Measurements from ENCODE around the gene TRMT10A. TPM values are rescaled to one million over a fixed set of nuclear protein-coding genes. Genes with fewer than 3 reads are reported as not detected.

Gene TRMT10A
- total RNA-seq, 6 donors from 2014 or later: 1.00 to 22.8 (median 5.2) TPM

- Histone ChIP-seq H3K4me3 (no peak overlapping the region), H3K27ac (no peak overlapping the region), H3K9me3 (no peaks in the 10 kb centered on the region), H3K4me1 (no peaks in the 10 kb centered on the region), H3K27me3 (no peaks in the 10 kb centered on the region), H3K36me3 (no peaks in the 10 kb centered on the region)
- 52 to 61% methylated on average over 3 of the region's 3 CpGs for WGBS, 2 donors
- ATAC-seq (ENCODE audit: low FRiP score in 2 of 2) (no peak), DNase-seq (no peak)
- TF ChIP-seq POLR2A (IDR thresholded peaks at IDR 0.05): no peak
- TF ChIP-seq CTCF (IDR thresholded peaks at IDR 0.05): no peak
- TF ChIP-seq EP300 (IDR thresholded peaks at IDR 0.05): no peak
- no peak for TF ChIP-seq POLR2AphosphoS5 (IDR thresholded peaks at IDR 0.05)
Measured at GRCh38 chr4:99529956-99530355, 33.9 kb downstream of the TRMT10A start.

DNA sequence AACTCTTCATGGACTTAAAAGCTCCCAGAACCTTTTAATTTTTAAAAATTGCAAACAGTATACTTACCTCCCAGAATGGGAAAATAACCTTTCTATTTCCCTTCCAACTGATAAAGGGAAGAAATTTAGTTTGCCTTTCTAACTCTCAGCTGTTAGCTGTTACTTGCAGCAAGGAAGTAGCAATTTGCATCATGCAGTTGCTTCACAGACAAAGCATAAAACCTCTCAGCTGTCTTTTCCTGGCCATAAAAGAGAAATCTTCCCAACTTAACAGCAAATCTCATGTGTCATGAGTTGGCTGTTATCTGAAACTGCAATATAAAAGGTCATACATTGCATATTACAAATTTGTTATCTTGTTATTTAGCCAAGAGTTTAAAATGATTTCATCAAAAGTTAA, 34.6 kb downstream of the TRMT10A start:
- ATAC-seq (ENCODE audit: low FRiP score in 2 of 2) (no peak), DNase-seq (no peak)
- no peaks in the 10 kb centered on the region for H3K9me3 ChIP-seq
- H3K27ac ChIP-seq: no peak overlapping the region
- H3K4me3 ChIP-seq: no peak overlapping the region
- TF ChIP-seq EP300 (IDR thresholded peaks at IDR 0.05) (no peak), POLR2A (IDR thresholded peaks at IDR 0.05) (no peak), POLR2AphosphoS5 (IDR thresholded peaks at IDR 0.05) (no peak), CTCF (IDR thresholded peaks at IDR 0.05) (no peak)
- H3K27me3 ChIP-seq: no peaks in the 10 kb centered on the region
- H3K36me3 ChIP-seq: no peaks in the 10 kb centered on the region
- no peaks in the 10 kb centered on the region for H3K4me1 ChIP-seq

GRCh38 chr4:99518601-99519295, 45.1 kb downstream of the TRMT10A start:
- TF ChIP-seq EP300 (IDR thresholded peaks at IDR 0.05) (no peak), POLR2AphosphoS5 (IDR thresholded peaks at IDR 0.05) (no peak), CTCF (IDR thresholded peaks at IDR 0.05) (no peak), POLR2A (IDR thresholded peaks at IDR 0.05) (no peak)
- DNase-seq (no peak), ATAC-seq (ENCODE audit: low FRiP score in 2 of 2) (peak in 1 of 2 donors; percentile 32)
- no peaks in the 10 kb centered on the region for H3K27me3 ChIP-seq
- H3K27ac ChIP-seq: no peak overlapping the region
- H3K9me3 ChIP-seq: no peaks in the 10 kb centered on the region
- H3K4me1 ChIP-seq: no peaks in the 10 kb centered on the region
- no peaks in the 10 kb centered on the region for H3K36me3 ChIP-seq
- 46 to 51% methylated on average over 6 of the region's 6 CpGs for WGBS, 2 donors
- H3K4me3 ChIP-seq: no peak overlapping the region

GRCh38 chr4:99510721-99511120, 53.1 kb downstream of the TRMT10A start, which contains the start of gene C4orf17:
Gene C4orf17, plus strand, starts transcription at chr4:99511021. Its CDS starts 2,061 bp downstream, at chr4:99513082.
- Histone ChIP-seq H3K36me3 (no peaks in the 10 kb centered on the region), H3K9me3 (no peaks in the 10 kb centered on the region), H3K27ac (no peak within 1 kb of the TSS), H3K4me3 (no peak within 1 kb of the TSS), H3K4me1 (no peaks in the 10 kb centered on the region), H3K27me3 (no peaks in the 10 kb centered on the region)
- ATAC-seq (ENCODE audit: low FRiP score in 2 of 2) (no peak), DNase-seq (no peak)
- TF ChIP-seq POLR2AphosphoS5 (IDR thresholded peaks at IDR 0.05): no peak
- no peak for TF ChIP-seq POLR2A (IDR thresholded peaks at IDR 0.05)
- no peak for TF ChIP-seq CTCF (IDR thresholded peaks at IDR 0.05)
- no peak for TF ChIP-seq EP300 (IDR thresholded peaks at IDR 0.05)
- 78 to 81% methylated on average over 4 of the region's 4 CpGs for WGBS, 2 donors

DNA sequence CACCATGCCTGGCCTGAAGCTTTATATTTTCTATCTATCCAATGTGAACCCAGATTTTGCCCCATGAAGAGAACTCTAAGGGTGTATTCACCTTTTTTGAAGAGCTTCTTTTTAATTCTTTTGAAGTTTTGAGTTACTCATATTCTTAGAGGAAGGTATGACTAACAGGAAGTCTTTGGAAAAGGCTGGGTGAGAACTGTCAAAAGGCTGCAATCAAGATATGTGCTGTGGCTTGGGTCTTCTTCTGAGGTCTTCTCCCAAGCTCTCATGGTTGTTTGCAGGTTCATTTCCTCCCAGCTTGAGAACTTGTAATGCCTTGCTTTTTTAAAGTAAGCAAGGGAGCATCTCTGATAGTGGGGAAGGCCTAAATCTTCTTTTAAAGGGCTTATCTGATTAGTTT, 56.1 kb downstream of the TRMT10A start:
- Histone ChIP-seq H3K4me1 (no peaks in the 10 kb centered on the region), H3K36me3 (no peaks in the 10 kb centered on the region), H3K27me3 (no peaks in the 10 kb centered on the region), H3K9me3 (no peaks in the 10 kb centered on the region), H3K27ac (no peak overlapping the region), H3K4me3 (no peak overlapping the region)
- DNase-seq (no peak), ATAC-seq (ENCODE audit: low FRiP score in 2 of 2) (no peak)
- no peak for TF ChIP-seq POLR2A (IDR thresholded peaks at IDR 0.05)
- TF ChIP-seq CTCF (IDR thresholded peaks at IDR 0.05): no peak
- TF ChIP-seq EP300 (IDR thresholded peaks at IDR 0.05): no peak
- TF ChIP-seq POLR2AphosphoS5 (IDR thresholded peaks at IDR 0.05): no peak
